ENCODE data around the gene TTYH3.

- TF ChIP-seq, protein P1, sequence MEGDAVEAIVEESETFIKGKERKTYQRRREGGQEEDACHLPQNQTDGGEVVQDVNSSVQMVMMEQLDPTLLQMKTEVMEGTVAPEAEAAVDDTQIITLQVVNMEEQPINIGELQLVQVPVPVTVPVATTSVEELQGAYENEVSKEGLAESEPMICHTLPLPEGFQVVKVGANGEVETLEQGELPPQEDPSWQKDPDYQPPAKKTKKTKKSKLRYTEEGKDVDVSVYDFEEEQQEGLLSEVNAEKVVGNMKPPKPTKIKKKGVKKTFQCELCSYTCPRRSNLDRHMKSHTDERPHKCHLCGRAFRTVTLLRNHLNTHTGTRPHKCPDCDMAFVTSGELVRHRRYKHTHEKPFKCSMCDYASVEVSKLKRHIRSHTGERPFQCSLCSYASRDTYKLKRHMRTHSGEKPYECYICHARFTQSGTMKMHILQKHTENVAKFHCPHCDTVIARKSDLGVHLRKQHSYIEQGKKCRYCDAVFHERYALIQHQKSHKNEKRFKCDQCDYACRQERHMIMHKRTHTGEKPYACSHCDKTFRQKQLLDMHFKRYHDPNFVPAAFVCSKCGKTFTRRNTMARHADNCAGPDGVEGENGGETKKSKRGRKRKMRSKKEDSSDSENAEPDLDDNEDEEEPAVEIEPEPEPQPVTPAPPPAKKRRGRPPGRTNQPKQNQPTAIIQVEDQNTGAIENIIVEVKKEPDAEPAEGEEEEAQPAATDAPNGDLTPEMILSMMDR (IDR thresholded peaks at IDR 0.05): no peak
- no peak for TF ChIP-seq POLR2A (IDR thresholded peaks at IDR 0.05)
These were observed 7.4 kb downstream of the TTYH3 start for GRCh38 chr7:2639181-2639681.

Measured in uterus (tissue), 2 donors.